Stimulated activated CD8-positive, alpha-beta memory T cell treated with anti-CD3 and anti-CD28 coated beads, Interleukin-7, amount 100 ng/mL, for 24 hours (primary cell): ENCODE data around the gene SMIM34.
"Not testable (repeated sequence)": the region's sequence is repeated elsewhere in the genome, so short reads cannot be mapped to it uniquely, and the experiment has no call there.

Source experiments
- DNase-seq: peaks from one replicate; pipeline ENCODE4 v3.0.0-alpha.2; 2020; ENCODE audit warnings: low read depth

Gene SMIM34

GRCh38 chr21:34423805-34424204, at the start of gene SMIM34:
Gene SMIM34 (minus strand): TSS chr21:34423951. CDS start chr21:34423839, 112 bp downstream.
- not testable (repeated sequence) for DNase-seq

GRCh38 chr21:34467333-34467732, 43.6 kb upstream of the SMIM34 start:
- DNase-seq, result not testable (repeated sequence)

GRCh38 chr21:34459426-34459825, 35.7 kb upstream of the SMIM34 start:
- not testable (repeated sequence) for DNase-seq

GRCh38 chr21:34458266-34458665, 34.5 kb upstream of the SMIM34 start:
- not testable (repeated sequence) for DNase-seq

GRCh38 chr21:34456180-34456579, 32.4 kb upstream of the SMIM34 start:
- not testable (repeated sequence) for DNase-seq

GRCh38 chr21:34455628-34456027, 31.9 kb upstream of the SMIM34 start:
- not testable (repeated sequence) for DNase-seq

- not testable (repeated sequence) for DNase-seq
Observed at GRCh38 chr21:34447018-34447417, 23.3 kb upstream of the SMIM34 start.

GRCh38 chr21:34443486-34443885, 19.7 kb upstream of the SMIM34 start:
- DNase-seq, result not testable (repeated sequence)

GRCh38 chr21:34429710-34430109, 6.0 kb upstream of the SMIM34 start:
- DNase-seq, result not testable (repeated sequence)

GRCh38 chr21:34428441-34428840, 4.7 kb upstream of the SMIM34 start:
- not testable (repeated sequence) for DNase-seq

- not testable (repeated sequence) for DNase-seq
Observed at GRCh38 chr21:34427339-34427738, 3.6 kb upstream of the SMIM34 start.

- DNase-seq, result not testable (repeated sequence)
Observed at GRCh38 chr21:34417448-34418077, 6.2 kb downstream of the SMIM34 start.

GRCh38 chr21:34407294-34407693, 16.5 kb downstream of the SMIM34 start:
- DNase-seq, result not testable (repeated sequence)

- not testable (repeated sequence) for DNase-seq
Observed at GRCh38 chr21:34406676-34407075, 17.1 kb downstream of the SMIM34 start.

GRCh38 chr21:34406102-34406501, 17.6 kb downstream of the SMIM34 start:
- DNase-seq, result not testable (repeated sequence)

GRCh38 chr21:34405686-34406085, 18.1 kb downstream of the SMIM34 start:
- not testable (repeated sequence) for DNase-seq

GRCh38 chr21:34404742-34405141, 19.0 kb downstream of the SMIM34 start:
- not testable (repeated sequence) for DNase-seq

GRCh38 chr21:34400522-34400921, 23.2 kb downstream of the SMIM34 start:
- not testable (repeated sequence) for DNase-seq

- DNase-seq, result not testable (repeated sequence)
Observed at GRCh38 chr21:34383724-34384415, 39.9 kb downstream of the SMIM34 start.

GRCh38 chr21:34383138-34383537, 40.6 kb downstream of the SMIM34 start:
- not testable (repeated sequence) for DNase-seq

- not testable (repeated sequence) for DNase-seq
Observed at GRCh38 chr21:34375619-34375972, 48.2 kb downstream of the SMIM34 start.

- not testable (repeated sequence) for DNase-seq
Observed at GRCh38 chr21:34374940-34375618, 48.7 kb downstream of the SMIM34 start, which contains the start of gene SMIM11. Gene SMIM11 (plus strand): TSS chr21:34375507. CDS start chr21:34379505, 3,998 bp downstream.

GRCh38 chr21:34374462-34374861, 49.3 kb downstream of the SMIM34 start:
- DNase-seq, result not testable (repeated sequence)
